GM19397 (cell line): Measurements from ENCODE around the gene TSPAN5.

Source experiments
- ATAC-seq: cut with Tn5 transposase; IDR thresholded peaks from one replicate; pipeline ENCODE4 v1.9.1; 2021; ENCODE audit warnings: mild to moderate bottlenecking, moderate library complexity; ENCODE audit not compliant: unreplicated experiment

TSPAN5 gene

DNA sequence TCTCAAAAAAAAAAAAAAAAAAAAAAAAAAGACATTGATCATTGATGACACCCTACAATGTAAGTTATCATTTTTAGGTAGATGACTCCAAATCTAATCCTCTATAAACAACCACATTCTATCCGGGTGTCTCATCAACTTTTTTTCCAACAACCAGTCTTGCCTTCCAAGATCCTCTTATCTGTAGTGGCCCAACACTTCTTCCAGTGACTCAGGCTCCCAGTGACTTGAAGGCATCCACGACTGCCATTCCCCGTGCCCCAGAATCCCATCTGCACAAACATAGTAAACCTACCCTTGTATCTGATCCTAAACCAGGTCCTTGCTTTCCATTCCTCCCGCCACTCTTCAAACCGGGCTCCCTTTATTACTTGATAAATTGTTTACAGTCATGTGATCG is 15.6 kb upstream of the TSPAN5 start:
- ATAC-seq, result no peak

DNA sequence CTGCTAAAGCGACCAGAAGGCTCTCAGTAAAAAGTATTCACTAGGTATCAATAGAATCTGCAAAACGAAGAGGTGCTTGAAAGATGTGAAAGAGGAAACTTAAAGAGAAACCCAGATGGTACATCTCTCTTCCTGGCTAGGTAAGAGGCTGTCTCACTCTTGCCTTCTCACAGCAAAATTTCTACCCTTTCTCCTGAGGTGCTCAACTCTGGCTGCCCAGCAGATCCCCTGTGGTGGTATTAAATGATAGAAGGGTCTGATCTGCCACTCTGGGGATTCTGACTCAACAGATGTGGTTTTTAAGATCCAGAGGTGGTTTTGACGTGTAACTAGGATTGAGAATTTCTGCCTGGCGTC is 14.9 kb upstream of the TSPAN5 start:
- ATAC-seq, result no peak

DNA sequence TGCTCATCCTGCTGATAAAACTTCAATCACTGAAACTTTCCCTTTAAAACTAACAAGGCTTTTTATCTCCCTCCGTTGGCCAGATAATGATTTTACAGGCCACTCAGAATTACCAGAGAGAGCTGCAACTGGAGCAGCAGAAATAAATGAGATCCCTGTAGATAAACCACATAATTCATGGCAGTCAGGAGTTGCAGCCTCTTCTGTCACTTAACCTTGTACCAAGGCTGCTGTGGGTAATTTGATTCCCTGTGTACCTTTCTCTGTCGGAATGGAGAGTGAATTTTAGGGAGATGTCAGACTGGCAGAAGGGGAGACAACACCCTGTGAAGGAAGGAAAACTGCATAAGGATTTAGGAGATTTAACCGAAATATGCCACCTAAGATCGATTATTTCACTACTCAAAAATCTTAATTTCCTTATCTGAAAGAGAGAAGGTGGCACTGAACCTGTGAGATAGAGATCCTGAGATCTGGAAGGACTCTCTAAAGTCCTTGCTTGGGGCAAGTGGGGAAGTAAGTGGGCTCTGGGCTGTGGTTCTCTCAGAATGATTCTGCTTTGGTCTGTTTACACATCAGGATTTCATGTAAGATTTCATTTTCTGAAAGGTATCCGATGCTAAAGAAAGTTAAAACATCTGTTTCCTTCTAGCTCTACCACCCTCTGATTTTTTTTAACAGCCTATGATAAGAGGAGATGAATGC is 14.3 kb upstream of the TSPAN5 start:
- ATAC-seq, result no peak

GRCh38 chr4:98671131-98671530 is 12.7 kb upstream of the TSPAN5 start:
- ATAC-seq, result no peak

DNA sequence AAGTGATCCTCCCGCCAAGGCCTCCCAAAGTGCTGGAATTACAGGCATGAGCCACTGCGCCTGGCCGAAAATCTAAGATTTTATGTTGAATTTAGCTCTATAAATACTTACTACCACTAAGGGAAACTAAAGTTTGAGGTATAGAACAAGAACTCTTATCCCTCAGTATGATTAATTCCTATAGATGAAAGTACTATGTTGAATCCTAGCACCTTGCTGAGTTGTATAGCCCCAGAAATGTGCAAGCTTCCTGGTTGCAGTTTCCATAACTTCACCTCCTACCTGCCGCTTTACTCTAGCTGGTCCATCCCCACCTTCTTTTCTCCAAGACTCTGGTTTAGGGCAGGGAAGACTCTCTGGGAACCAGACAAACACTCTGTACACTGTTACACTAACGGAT is 11.8 kb upstream of the TSPAN5 start:
- no peak for ATAC-seq

DNA sequence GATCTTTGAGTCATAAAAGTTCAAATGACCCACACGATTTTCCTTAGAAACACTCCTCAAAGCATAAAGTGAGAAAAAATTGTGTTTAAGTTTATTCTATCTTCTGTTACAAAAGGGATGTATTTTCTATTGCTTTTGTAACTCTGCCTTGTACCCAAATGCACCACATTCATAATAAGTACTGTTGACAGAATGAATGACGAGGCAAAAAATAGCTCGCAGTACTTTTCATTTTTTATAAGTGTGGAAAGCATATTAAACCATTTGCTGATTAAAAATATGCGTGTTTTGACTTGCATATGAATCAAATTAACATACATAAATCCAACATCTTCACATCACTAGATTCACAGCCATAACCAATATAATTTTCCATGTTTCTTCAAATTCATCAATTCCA is 11.2 kb upstream of the TSPAN5 start:
- no peak for ATAC-seq

GRCh38 chr4:98664959-98665358 is 6.5 kb upstream of the TSPAN5 start:
- ATAC-seq, result no peak

GRCh38 chr4:98663226-98664006 is 5.0 kb upstream of the TSPAN5 start:
- ATAC-seq, result peak; percentile 58

GRCh38 chr4:98662626-98663225 is 4.3 kb upstream of the TSPAN5 start:
- no peak for ATAC-seq

DNA sequence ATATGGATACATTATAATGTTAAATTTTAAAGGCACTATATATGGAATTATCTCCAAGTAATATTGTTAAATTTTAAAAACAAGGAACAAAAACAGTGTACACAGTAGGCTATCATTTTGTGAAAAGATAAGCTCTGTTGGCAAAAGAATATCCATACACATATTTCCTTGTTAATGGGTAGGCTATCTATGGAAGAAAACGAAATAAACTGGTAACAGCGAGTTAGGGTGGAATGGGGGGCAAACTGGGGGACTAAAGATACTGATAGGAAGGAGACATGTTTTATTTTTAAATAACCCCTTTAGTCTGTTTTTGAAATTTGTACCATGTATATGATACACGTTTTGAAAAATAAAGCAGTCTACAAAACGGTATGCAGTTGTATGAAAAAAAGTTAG is 3.6 kb upstream of the TSPAN5 start:
- ATAC-seq, result no peak

DNA sequence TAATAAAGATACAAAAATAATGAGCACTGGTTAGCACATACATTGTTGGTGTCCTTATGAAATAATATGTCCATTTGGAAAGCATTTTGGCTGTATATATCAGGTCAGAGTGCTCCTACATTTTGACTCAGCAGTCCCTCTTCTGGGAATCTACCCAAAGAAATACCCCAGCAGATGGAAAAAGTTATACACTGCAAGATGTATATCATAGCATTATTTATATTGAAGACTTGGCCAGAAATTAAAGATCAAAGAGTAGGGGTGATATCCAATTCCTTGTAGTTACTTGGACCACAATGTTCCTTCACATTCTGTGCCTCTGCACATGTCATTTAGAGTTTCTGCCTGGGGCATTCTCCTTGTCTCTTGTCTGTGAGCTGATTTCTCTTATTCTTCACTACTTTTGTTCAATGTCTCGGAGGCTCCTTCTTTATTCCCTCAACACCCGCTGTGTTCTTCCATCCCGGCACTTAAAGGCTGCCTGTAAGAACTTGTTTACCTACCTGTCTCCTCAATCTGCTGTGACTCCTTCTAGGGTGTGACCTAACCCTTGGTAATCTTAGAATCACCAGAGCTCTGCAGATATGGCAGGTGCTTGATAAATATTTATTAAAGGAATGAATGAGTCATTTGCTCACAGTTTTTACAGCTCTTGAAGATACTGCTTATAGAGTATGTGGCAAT is 3.1 kb upstream of the TSPAN5 start:
- no peak for ATAC-seq

DNA sequence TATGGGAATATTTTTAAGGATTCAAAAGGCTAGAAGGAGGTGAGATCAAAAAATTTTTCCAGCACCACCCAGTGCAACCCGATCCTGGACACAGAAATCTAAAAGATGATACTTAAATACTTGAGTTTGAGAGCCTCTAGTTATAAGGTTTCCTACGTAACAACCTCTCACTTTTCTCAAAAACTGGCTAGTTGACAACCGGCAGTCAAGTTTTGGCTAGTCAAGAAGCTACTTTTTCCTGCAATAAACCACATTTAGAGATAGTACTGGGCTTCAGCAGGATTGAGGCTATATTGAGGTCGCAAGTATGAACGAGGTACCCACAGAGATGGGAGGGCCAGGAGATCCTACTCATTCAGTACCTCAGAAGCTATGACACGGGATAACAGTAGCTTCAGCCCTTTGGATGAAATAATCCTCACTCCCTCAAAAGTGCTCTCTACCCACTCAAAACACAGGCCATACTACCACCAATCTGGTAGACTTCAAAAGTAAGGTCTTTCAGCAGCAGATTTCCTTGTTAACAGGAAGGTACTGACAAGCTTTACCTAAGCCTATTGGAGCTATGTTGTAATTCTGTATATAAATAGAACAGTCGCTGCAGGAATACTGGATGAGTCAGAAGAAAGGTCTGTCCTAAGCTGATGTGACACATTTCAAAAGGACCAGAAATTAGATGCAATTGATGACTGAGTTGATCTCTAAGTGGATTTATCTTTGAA is 1.5 kb upstream of the TSPAN5 start:
- ATAC-seq, result no peak

DNA sequence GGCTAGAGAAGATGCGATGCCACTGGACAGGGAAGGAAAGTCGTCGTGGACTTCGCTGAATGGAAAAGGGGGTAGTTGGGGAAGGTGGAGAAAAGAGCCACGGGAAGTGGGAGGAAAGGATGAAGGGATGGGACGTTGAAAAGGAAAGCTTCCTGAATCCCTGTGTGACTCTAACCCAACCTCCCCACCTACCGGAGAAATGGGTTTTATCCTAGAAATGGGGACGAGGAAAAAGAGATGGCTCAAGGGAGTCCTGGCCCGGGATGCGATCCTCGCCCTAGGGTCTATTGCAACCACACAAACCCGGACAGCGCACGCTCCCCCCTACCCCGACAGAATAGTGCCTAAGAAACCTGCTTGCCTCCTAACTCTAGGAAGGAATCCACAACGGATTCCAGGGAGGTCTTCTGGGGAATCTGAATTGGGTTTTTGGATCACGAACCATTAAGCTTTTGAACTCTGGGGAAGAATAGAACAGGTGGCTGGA is 738 bp upstream of the TSPAN5 start:
- ATAC-seq, result no peak

GRCh38 chr4:98657531-98658286 is 702 bp downstream of the TSPAN5 start:
- ATAC-seq, result no peak

DNA sequence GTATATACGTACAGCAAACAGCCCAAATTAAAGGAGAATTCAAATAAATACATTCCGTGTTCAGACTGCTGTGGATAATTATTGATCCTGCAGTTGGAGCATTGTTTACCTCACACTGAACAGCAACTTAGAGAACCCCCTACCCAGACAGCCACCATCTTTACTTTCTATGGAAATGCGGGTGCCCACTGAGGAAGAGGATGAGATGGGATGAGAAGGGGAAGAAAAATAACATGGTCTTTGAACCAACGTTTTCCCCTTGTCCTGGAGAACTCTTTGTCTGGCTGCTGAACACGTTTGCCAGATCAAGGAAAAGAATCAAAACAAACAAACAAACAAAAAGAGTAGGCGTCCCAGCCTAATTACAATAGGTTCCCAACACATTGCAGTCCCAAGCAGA is 1.5 kb downstream of the TSPAN5 start:
- ATAC-seq, result no peak

DNA sequence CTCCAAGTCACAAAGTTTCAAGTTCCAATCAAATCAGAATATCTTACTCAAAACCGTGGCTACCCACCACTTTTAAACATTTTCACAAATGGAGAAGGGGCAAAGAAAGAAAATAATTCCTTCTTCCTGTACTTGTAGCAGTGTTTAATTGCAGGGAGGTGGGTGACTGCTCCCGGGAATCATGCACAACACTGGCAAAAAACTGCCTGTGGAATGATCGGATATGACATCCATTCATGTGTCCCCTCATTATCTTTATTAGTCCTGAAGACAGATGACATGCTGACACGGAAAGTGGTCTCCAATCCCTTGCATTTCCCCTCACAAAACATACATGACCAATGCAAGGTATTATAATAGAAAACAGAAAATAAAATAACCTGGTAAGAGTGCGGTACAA is 2.0 kb downstream of the TSPAN5 start:
- ATAC-seq, result no peak

DNA sequence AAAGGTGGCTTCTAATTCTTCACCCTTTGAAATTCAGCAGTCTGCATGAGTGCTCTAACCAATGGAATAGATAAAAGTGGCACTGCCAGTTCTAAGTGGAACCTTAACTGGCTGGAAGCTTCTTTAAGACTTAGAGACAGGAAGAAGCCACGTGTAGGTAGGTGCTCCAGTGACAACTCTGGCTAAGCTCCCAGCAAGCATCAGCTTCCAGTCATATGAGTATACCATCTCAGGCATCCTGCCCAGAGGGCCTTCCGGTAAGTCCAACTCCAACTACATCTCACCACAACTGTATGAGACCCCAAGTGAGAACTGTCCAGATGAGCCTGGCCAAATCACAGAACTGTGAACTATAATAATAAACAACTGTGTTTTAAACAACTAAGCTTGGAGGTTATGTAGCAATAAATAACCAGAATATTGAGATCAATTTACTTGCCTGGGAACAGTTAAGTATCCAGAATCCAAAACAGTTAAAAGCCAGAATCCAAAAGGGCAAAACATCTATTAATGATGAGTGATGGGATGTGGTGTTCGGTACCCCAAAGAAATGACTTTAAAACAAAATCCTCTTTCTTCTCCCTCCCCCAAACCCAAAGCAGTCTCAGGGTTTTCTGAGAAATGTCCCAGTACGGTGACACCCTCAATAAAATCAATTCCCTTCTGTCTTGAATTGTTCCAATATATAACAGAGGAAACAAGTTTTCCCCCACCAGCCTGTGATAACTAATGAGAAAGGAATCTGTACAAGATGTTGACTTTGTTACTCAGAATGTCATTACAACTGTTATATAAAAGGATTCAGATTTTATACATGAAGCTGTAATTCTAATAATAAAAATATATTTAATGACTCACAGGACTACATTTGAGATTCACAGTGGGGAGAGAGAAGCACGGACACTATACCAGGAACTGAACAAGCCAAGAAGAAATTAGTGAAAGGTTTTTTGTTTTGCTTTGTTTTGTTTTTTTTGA is 4.2 kb downstream of the TSPAN5 start:
- ATAC-seq, result no peak

DNA sequence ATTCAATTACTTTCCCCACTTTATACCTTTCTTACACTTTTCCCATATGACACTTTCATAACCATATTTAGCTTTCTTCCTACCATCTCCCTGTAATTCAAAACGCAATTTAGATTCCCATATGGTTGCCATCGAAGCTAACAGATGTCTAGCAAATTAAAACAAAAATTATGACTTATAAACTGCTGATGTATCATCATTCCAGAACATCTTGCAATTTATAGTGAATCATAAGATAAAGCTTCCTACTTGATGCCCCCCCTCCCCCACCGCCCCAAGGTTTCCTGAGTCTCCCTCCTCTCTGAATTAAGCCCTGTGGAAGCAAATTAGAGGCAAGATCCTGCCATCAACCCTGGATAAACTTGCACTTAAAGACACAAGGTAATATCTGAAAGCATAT is 5.4 kb downstream of the TSPAN5 start:
- no peak for ATAC-seq

GRCh38 chr4:98648602-98649001 is 9.8 kb downstream of the TSPAN5 start:
- no peak for ATAC-seq
